Small intestine (tissue), 7 donors: ENCODE results near the gene HYLS1. TPM values are rescaled to one million over a fixed set of nuclear protein-coding genes. Genes with fewer than 3 reads are reported as not detected.

Experiments used
- DNase-seq, 2 donors: peaks; one replicate each; pipeline versions ENCODE4 v3.0.0 to v3.0.0-alpha.2; 2013
- FAIRE-seq: peaks from 2 replicates; lab custom pipeline; 2012; peaks lifted over from hg19 to GRCh38; lab: Jason Lieb, UNC
- H3K27ac ChIP-seq, 3 donors: one replicate each; pipeline ENCODE4 v1.5.1; 2013; ENCODE audit warnings: low read length in 2 of 3, mild to moderate bottlenecking in 2 of 3, control low read depth in 1 of 3, inconsistent platforms in 1 of 3, low read depth in 1 of 3, moderate library complexity in 1 of 3
- H3K27me3 ChIP-seq, 3 donors: one replicate each; pipeline ENCODE4 v1.6.1; 2013; ENCODE audit warnings: low read length in 3 of 3, inconsistent platforms in 1 of 3; ENCODE audit not compliant: control insufficient read depth in 3 of 3, insufficient read depth in 3 of 3
- H3K36me3 ChIP-seq, 3 donors: one replicate each; pipeline ENCODE4 v1.6.1; 2013; ENCODE audit warnings: low read length in 3 of 3, inconsistent platforms in 1 of 3, low read depth in 1 of 3, mild to moderate bottlenecking in 1 of 3, moderate library complexity in 1 of 3; ENCODE audit not compliant: control insufficient read depth in 3 of 3, insufficient read depth in 2 of 3
- H3K4me1 ChIP-seq, 3 donors: one replicate each; pipeline ENCODE4 v1.6.1; 2013; ENCODE audit warnings: low read length in 2 of 3, inconsistent platforms in 1 of 3, low read depth in 1 of 3, mild to moderate bottlenecking in 1 of 3, moderate library complexity in 1 of 3; ENCODE audit not compliant: control insufficient read depth in 3 of 3, insufficient read depth in 2 of 3
- H3K4me3 ChIP-seq, 3 donors: one replicate each; pipeline ENCODE4 v1.5.1; 2013; ENCODE audit warnings: low read length in 3 of 3, control low read depth in 1 of 3, inconsistent platforms in 1 of 3, low read depth in 1 of 3, mild to moderate bottlenecking in 1 of 3, moderate library complexity in 1 of 3
- H3K9me3 ChIP-seq, 2 donors: one replicate each; pipeline ENCODE4 v1.6.1; 2013; ENCODE audit warnings: low read depth in 1 of 2, low read length in 1 of 2; ENCODE audit not compliant: control insufficient read depth in 2 of 2, insufficient read depth in 1 of 2
- WGBS, 3 donors: extraction: QIAGEN DNeasy Blood & Tissue Kit; methylation state at CpG; one replicate each; pipeline ENCODE4 v1.1.7; 2013; 5-methylcytosine and 5-hydroxymethylcytosine counted together
- polyA plus RNA-seq, 4 donors: library from polyadenylated mRNA; stranded (reverse) in 3 of 4; unstranded in 1 of 4; fragments of 200-250 nt in 3 of 4; fragments of 120-200 nt in 1 of 4; gene quantifications; one replicate each; pipeline versions ENCODE4 v1.2.1 to v1.2.3, GENCODE V29; 2013
- donor health status: healthy with polysubstance abuse.
- donor health status: control.
- donor health status: control.
- donor health status: Bipolar disorder and iron deficiency.
- donor health status: healthy.

The HYLS1 gene
- polyA plus RNA-seq, 4 donors, result 4.3 to 7.4 (median 5.5) TPM

GRCh38 chr11:125946712-125947418, 59.4 kb downstream of the HYLS1 start:
- Histone ChIP-seq H3K9me3 (no peaks in the 10 kb centered on the region), H3K27ac (no peak overlapping the region), H3K27me3 (no peaks in the 10 kb centered on the region), H3K4me1 (peaks cover 0 to 8% (median 0%) of the 10 kb centered on the region in 3 donors), H3K4me3 (no peak overlapping the region), H3K36me3 (no peaks in the 10 kb centered on the region)
- WGBS, 3 donors, result 87 to 94% (median 91%) methylated on average over 14 of the region's 14 CpGs
- DNase-seq (no peak), FAIRE-seq (no peak)

GRCh38 chr11:125947419-125948277, 60.2 kb downstream of the HYLS1 start:
- Histone ChIP-seq H3K4me3 (no peak overlapping the region), H3K4me1 (peaks cover 0 to 6% (median 0%) of the 10 kb centered on the region in 3 donors), H3K27ac (no peak overlapping the region), H3K27me3 (no peaks in the 10 kb centered on the region), H3K9me3 (no peaks in the 10 kb centered on the region), H3K36me3 (no peaks in the 10 kb centered on the region)
- WGBS, 3 donors, result 81 to 87% (median 86%) methylated on average over 19 to 24 of the region's 24 CpGs
- FAIRE-seq, result no peak
- DNase-seq, result no peak

GRCh38 chr11:125948278-125949051, 61.0 kb downstream of the HYLS1 start:
- Histone ChIP-seq H3K27ac (no peak overlapping the region), H3K4me3 (no peak overlapping the region), H3K4me1 (peaks cover 0 to 6% (median 0%) of the 10 kb centered on the region in 3 donors), H3K9me3 (no peaks in the 10 kb centered on the region), H3K36me3 (no peaks in the 10 kb centered on the region), H3K27me3 (no peaks in the 10 kb centered on the region)
- DNase-seq (no peak), FAIRE-seq (no peak)
- 76 to 85% (median 77%) methylated on average over 23 of the region's 23 CpGs for WGBS, 3 donors

- no peak for FAIRE-seq
- WGBS, 3 donors, result 91 to 93% (median 93%) methylated on average over 22 of the region's 22 CpGs
Measured at GRCh38 chr11:125949271-125950177, 62.1 kb downstream of the HYLS1 start.

GRCh38 chr11:125950178-125950490, 62.7 kb downstream of the HYLS1 start:
- DNase-seq (no peak), FAIRE-seq (no peak)
- peaks cover 0 to 6% (median 0%) of the 10 kb centered on the region in 3 donors for H3K4me1 ChIP-seq
- WGBS, 3 donors, result 92 to 97% (median 93%) methylated on average over 11 of the region's 11 CpGs
- no peaks in the 10 kb centered on the region for H3K27me3 ChIP-seq
- no peak overlapping the region for H3K27ac ChIP-seq
- H3K9me3 ChIP-seq, result no peaks in the 10 kb centered on the region
- H3K36me3 ChIP-seq, result peaks cover 0 to 5% (median 0%) of the 10 kb centered on the region in 3 donors
- no peak overlapping the region for H3K4me3 ChIP-seq

More at GRCh38 chr11:125949271-125950177, 62.1 kb downstream of the HYLS1 start:
- no peak for DNase-seq
- no peaks in the 10 kb centered on the region for H3K9me3 ChIP-seq
- H3K27me3 ChIP-seq, result no peaks in the 10 kb centered on the region
- no peak overlapping the region for H3K27ac ChIP-seq
- H3K4me3 ChIP-seq, result no peak overlapping the region
- peaks cover 0 to 6% (median 0%) of the 10 kb centered on the region in 3 donors for H3K4me1 ChIP-seq
- peaks cover 0 to 2% (median 0%) of the 10 kb centered on the region in 3 donors for H3K36me3 ChIP-seq

Other genes starting within 250 kb of the HYLS1 start
- under 1 TPM in 2 of 4 donors, not detected in 2; 0.07 to 0.19 TPM for gene ACRV1, start 206.8 kb upstream of the HYLS1 start, polyA plus RNA-seq
- not detected for gene PATE1, start 141.4 kb upstream of the HYLS1 start, polyA plus RNA-seq
- not detected for gene PATE2, start 108.8 kb upstream of the HYLS1 start, polyA plus RNA-seq
- gene PATE3, start 99.5 kb upstream of the HYLS1 start, polyA plus RNA-seq, result not detected
- gene PATE4, start 54.4 kb upstream of the HYLS1 start, polyA plus RNA-seq, result under 1 TPM in 1 of 4 donors, not detected in 3; 0.03 TPM
- 10 to 100 TPM; 10.3 to 12.7 (median 11.9) TPM for gene PUS3, start 15.5 kb downstream of the HYLS1 start, polyA plus RNA-seq
- under 1 TPM in 3 of 4 donors, not detected in 1; 0.47 to 0.81 (median 0.63) TPM for gene DDX25, start 16.8 kb downstream of the HYLS1 start, polyA plus RNA-seq
- under 1 TPM in 2 of 4 donors, not detected in 2; 0.01 to 0.10 TPM for gene VSIG10L2, start 58.4 kb downstream of the HYLS1 start, polyA plus RNA-seq
- gene CDON, start 175.2 kb downstream of the HYLS1 start, polyA plus RNA-seq, result 1 to 10 TPM in 2 of 4 donors, not detected in 2; 1.7 to 9.0 TPM